ENCODE measurements around the gene CTSW.
"Not testable (repeated sequence)": the region's sequence is repeated elsewhere in the genome, so short reads cannot be mapped to it uniquely, and the experiment has no call there.

The CTSW gene

DNA sequence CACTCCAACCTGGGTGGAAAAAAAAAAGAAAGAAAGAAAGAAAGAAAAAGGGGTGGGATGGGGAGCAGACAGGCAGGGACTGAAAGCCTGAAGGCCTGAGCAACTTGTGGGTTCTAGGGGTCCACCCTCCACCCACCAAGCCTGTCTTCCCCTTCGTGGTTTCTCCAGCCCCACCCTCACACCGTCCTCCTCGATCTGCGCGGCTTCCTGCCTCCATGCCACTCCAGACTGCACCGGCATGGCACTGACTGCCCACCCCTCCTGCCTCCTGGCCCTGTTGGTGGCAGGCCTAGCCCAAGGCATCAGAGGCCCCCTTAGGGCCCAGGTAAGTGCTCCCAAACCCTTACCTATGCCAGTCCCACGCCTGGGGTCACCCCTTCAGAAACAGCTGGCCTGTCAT, at the start of gene CTSW:
Gene CTSW, plus strand, starts transcription at position 221 of the 400 bp plus-strand sequence. Its CDS starts 18 bp downstream, at position 239.
- DNase-seq (ENCODE audit: low read depth in 2 of 2, low spot score in 1 of 2) = no peak

- not testable (repeated sequence) for DNase-seq (ENCODE audit: low read depth in 2 of 2, low spot score in 1 of 2)
Measured at GRCh38 chr11:65832231-65832630, 47.4 kb upstream of the CTSW start.

DNA sequence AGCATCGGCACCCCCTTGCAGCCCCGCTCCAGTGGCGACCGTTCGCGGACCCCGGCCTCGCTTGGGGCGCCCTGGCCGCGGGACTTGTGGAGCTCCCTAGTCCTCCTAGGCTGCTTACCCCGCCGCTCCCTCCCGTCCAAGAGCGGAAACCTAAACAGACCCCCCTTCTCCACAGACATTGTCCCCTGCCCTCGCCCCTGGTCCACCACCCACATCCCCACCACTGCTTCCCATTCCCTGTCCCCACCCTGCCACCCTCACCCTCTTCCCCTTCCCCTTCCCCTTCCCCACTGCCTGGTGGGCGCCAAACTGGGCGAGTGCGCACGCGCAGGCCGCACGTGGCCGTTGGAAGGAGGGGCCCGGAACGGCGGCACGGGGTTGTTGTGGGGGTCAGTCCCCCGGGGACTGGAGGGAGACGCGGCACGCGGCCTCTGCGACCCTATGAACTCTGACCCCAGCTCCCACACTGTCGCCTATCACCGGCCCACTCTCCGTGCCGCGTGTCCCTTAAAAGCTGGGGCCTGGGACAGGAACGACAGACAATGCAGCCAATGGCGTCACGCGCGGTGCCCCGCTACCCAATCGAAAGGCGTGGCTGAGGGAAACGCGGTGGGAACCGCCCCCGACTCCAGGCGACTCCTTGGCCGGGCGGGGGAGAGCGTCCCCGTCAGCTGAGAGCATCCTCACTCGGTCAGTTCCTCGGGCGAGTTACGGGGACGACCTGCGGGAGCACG, 46.2 kb upstream of the CTSW start, which contains the start of gene SNX32:
Gene SNX32, plus strand, starts transcription at position 667 of the 734 bp plus-strand sequence. CDS start 103 bp downstream, outside the sequence.
- DNase-seq (ENCODE audit: low read depth in 2 of 2, low spot score in 1 of 2) = peak; percentile 88 to 91

DNA sequence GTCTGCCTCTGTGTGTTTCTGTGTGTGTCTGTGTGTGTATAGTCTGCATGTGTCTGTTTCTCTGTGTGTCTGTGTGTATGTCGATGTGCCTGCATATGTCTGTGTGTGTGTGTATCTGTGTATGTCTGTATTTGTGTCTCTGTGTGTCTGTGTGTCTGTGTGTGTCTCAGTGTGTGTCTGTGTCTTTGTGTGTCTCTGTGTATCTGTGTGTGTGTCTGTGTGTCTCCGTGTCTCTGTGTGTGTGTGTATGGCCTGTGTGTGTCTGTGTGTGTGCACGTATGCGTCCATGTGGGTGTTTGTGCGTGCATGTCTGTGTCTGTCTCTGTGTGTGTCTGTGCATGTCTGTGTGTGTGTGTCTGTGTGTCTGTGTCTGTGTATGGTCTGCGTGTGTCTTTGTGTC, 45.4 kb upstream of the CTSW start:
- DNase-seq (ENCODE audit: low read depth in 2 of 2, low spot score in 1 of 2) = no peak

DNA sequence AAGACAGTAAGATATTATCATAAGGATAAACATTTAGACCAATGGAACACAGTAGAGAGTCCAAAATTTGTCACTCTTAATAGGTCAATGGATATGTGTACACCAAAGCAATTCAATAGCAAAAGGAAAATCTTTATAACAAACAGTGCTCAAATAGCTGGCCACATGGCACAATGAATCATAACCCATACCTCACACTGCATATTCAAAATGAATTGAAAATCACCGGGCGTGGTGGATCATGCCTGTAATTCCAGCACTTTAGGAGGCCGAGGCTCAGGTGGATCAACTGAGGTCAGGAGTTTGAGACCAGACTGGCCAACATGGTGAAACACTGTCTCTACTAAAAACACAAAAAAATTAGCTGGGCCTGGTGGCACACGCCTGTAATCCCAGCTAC, 37.5 kb upstream of the CTSW start:
- DNase-seq (ENCODE audit: low read depth in 2 of 2, low spot score in 1 of 2) = no peak

GRCh38 chr11:65843811-65844210, 35.8 kb upstream of the CTSW start:
- no peak for DNase-seq (ENCODE audit: low read depth in 2 of 2, low spot score in 1 of 2)

DNA sequence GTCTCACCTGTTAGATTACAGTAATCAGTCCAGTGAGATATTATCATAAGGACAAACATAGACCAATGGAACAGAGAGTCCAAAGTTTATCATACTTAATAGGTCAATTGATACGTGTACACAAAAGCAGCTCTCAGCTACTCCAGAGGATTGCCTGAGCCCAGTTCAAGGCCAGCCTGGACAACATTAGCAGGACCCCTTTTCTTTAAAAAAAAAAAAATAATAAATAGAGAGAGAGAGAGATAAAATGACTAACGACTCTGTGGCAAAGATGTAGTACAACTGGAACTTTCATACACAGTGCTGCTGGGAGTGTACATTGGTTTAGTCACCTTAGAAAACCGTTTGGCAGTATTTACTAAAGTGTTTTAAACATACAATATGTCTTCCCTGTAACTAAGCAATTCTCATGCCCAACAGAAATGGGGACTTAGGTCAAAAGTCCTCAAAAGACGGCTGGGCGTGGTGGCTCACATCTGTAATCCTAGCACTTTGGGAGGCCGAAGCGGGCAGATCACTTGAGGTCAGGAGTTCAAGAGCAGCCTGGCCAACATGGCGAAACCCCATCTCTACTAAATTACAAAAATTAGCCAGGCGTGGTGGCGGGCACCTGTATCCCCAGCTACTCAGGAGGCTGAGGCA, 35.3 kb upstream of the CTSW start:
- DNase-seq (ENCODE audit: low read depth in 2 of 2, low spot score in 1 of 2) = no peak

DNA sequence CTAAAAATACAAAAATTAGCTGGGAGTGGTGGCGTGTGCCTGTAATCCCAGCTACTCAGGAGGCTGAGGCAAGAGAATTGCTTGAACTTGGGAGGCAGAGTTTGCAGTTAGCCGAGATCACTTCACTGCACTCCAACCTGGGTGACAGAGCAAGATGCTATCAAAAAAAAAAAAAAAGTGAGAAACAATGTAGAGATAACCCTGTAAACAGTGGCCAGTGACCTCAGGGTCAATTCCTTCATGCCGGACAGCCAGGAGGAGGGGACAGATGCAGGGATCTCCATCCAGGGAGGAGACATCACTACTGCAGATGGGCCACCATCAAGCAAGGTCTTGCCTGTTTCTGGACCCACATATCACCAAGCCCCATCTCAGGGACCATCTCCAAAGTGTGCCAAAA, 31.9 kb upstream of the CTSW start:
- no peak for DNase-seq (ENCODE audit: low read depth in 2 of 2, low spot score in 1 of 2)

DNA sequence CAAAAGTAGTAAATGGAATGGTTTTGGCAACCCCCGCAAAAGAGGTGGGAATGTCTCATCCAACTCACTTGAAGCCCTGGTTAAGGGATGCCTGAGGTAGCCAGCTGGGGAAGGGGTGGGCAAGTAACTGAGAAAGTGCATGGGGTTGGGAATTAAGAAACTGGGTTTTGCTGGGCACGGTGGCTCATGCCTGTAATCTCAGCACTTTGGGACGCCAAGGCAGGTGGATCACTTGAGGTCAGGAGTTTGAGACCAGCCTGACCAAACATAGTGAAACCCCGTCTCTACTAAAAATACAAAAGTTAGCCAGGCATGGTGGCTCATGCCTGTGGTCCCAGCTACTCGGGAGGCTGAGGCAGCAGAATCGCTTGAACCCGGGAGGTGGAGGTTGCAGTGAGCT, 30.9 kb upstream of the CTSW start:
- DNase-seq (ENCODE audit: low read depth in 2 of 2, low spot score in 1 of 2) = not testable (repeated sequence)

GRCh38 chr11:65849366-65849765, 30.3 kb upstream of the CTSW start:
- no peak for DNase-seq (ENCODE audit: low read depth in 2 of 2, low spot score in 1 of 2)

DNA sequence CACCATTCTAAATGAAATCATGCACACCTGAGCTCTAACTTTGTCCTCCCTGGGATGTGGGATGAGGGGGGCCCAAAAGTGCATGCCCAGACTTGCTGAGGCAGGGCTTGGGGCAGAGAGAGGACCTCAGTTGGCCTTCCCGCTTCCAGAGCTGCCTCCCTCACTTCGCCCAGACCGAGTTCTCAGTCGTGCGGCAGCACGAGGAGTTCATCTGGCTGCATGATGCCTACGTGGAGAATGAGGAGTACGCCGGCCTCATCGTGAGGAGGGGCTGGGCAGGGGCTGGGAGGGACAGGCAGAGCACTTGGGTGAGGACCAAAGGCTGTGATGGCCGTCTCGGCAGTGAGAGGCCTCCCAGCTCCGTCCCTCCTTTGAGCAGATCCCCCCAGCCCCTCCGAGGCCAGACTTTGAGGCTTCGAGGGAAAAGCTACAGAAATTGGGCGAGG, 29.8 kb upstream of the CTSW start:
- DNase-seq (ENCODE audit: low read depth in 2 of 2, low spot score in 1 of 2) = no peak

DNA sequence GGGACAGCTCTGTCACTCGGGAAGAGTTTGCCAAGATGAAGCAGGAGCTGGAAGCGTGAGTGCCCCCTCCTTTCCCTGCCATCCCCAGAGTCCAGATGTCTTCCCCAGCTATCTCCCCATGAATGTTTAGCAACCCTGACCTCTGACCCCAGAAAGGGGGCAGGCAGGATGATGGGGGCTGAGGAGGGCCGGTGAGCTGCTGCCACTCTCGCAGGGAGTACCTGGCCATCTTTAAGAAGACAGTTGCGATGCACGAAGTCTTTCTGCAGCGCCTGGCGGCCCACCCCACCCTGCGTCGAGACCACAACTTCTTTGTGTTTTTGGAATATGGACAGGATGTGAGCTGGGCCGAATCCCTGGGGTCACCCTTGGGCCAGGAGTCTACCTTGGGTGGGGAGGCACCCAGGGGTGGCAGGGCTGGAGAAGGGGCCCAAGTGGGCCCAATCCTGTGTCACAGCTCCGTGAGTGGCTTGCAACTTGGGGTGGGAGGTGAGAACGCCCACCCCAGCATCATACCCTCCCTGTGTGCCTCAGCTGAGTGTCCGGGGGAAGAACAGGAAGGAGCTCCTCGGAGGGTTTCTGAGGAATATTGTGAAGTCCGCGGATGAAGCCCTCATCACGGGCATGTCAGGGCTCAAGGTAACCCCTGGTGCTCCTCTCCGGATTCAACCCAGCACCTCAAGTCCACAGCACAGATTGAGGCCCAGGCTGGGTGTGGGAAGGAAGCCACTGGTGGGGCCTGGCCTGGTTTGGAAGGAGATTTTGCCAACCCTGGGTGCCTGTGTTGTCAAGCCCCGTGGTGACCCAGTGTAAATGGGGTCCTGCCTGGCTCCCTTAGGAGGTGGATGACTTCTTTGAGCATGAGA, 29.2 kb upstream of the CTSW start:
- no peak for DNase-seq (ENCODE audit: low read depth in 2 of 2, low spot score in 1 of 2)

- no peak for DNase-seq (ENCODE audit: low read depth in 2 of 2, low spot score in 1 of 2)
Measured at GRCh38 chr11:65851083-65851579, 28.5 kb upstream of the CTSW start.

GRCh38 chr11:65851811-65852507, 27.7 kb upstream of the CTSW start:
- DNase-seq (ENCODE audit: low read depth in 2 of 2, low spot score in 1 of 2) = no peak

- DNase-seq (ENCODE audit: low read depth in 2 of 2, low spot score in 1 of 2) = no peak
Measured at GRCh38 chr11:65852508-65853245, 27.0 kb upstream of the CTSW start.

- DNase-seq (ENCODE audit: low read depth in 2 of 2, low spot score in 1 of 2) = no peak
Measured at GRCh38 chr11:65853246-65853979, 26.2 kb upstream of the CTSW start.

- no peak for DNase-seq (ENCODE audit: low read depth in 2 of 2, low spot score in 1 of 2)
Measured at GRCh38 chr11:65854161-65854592, 25.5 kb upstream of the CTSW start.

GRCh38 chr11:65854852-65855837, 24.5 kb upstream of the CTSW start:
- no peak for DNase-seq (ENCODE audit: low read depth in 2 of 2, low spot score in 1 of 2)
